ENCODE results near the gene LRP2. TPM values are rescaled to one million over a fixed set of nuclear protein-coding genes. Genes with fewer than 3 reads are reported as not detected.

LRP2 gene
- total and polyA plus RNA-seq, 10 of the 15 experiments (the other 5 are each of a cell fraction or from before 2014, with no cell fraction given) = 0.01 to 0.19 (median 0.06) TPM; not detected in 5

- no peaks in the 10 kb centered on the region for H3K79me2 ChIP-seq (ENCODE audit: control insufficient read depth, insufficient read depth, low read length)
- H2AFZ ChIP-seq (ENCODE audit: control insufficient read depth, low read depth, low read length) = no peak overlapping the region
- WGBS (ENCODE audit: insufficient coverage, insufficient replicate concordance, low lambda C conversion rate, missing lambda C conversion rate) = 47% methylated on average over 6 of the region's 6 CpGs
- POLR2A ChIA-PET = no interaction called here
- intact Hi-C loops (cut with micrococcal nuclease; ENCODE audit: unreplicated experiment) = no loop called here
- no peak overlapping the region for H3K9ac ChIP-seq (ENCODE audit: control insufficient read depth, insufficient read depth, low read length)
- H3K9me3 ChIP-seq (replicated peaks; ENCODE audit: control insufficient read depth, insufficient read depth, low read length) = no peaks in the 10 kb centered on the region
- H3K36me3 ChIP-seq (ENCODE audit: control insufficient read depth in 2 of 2, insufficient read depth in 2 of 2, low read length in 1 of 2) = no peaks in the 10 kb centered on the region
- H3K4me1 ChIP-seq (ENCODE audit: control insufficient read depth, insufficient read depth, low read length) = no peaks in the 10 kb centered on the region
- BruUV-seq (replicated peaks) = no TSS peak
- TF ChIP-seq JUND (IDR thresholded peaks at IDR 0.05; ENCODE audit: low read depth, low read length) (no peak), POLR2AphosphoS2 (IDR thresholded peaks at IDR 0.05; ENCODE audit: low read depth, low read length) (no peak), ATF2 (IDR thresholded peaks at IDR 0.05; ENCODE audit: low read length) (no peak), MTA2 (IDR thresholded peaks at IDR 0.05; ENCODE audit: low read depth) (no peak), EED (IDR thresholded peaks at IDR 0.05; ENCODE audit: low read depth) (no peak), CHD1 (IDR thresholded peaks at IDR 0.05; ENCODE audit: low read depth, low read length) (no peak), SIN3A (IDR thresholded peaks at IDR 0.05; ENCODE audit: low read depth, low read length) (no peak), ZSCAN29 (IDR thresholded peaks at IDR 0.05) (no peak), CREM (IDR thresholded peaks at IDR 0.05; ENCODE audit: low read depth) (no peak), BCL3 (IDR thresholded peaks at IDR 0.05; ENCODE audit: borderline replicate concordance, insufficient read depth, low read depth, low read length, poor library complexity, severe bottlenecking) (no peak), ATF7 (IDR thresholded peaks at IDR 0.05; ENCODE audit: low read depth) (no peak), TARDBP (IDR thresholded peaks at IDR 0.05; ENCODE audit: borderline replicate concordance) (no peak), NBN (IDR thresholded peaks at IDR 0.05) (no peak), IRF5 (IDR thresholded peaks at IDR 0.05; ENCODE audit: borderline replicate concordance) (no peak)
- in situ Hi-C loops (cut with MboI) = loop anchor here (25.0 kb wide), 1 partner anchor 799 kb away; no protein-coding TSS in a partner anchor
- CTCF ChIA-PET = interaction anchor here (0.6 to 5.8 kb wide), 2 partner anchors 18 to 1372 kb away, joined by 3 to 84 read pairs; no protein-coding TSS in a partner anchor
- SMC1A ChIA-PET (ENCODE audit: uncharacterized antibody, unreplicated experiment) = no interaction called here
- ATAC-seq (no peak), DNase-seq (ENCODE audit: low read depth, low spot score) (no peak), FAIRE-seq (no peak)
- no peaks in the 10 kb centered on the region; a peak in 1 of 4 replicates for H3K27me3 ChIP-seq (replicated peaks in 1 of 2; ENCODE audit: control insufficient read depth in 2 of 2, insufficient read depth in 2 of 2, low read length in 1 of 2)
- RAD21 ChIA-PET (ENCODE audit: unreplicated experiment) = no interaction called here
- H3K4me2 ChIP-seq (ENCODE audit: control insufficient read depth, insufficient read depth) = no peak overlapping the region
- H4K20me1 ChIP-seq (ENCODE audit: control insufficient read depth, insufficient read depth) = no peaks in the 10 kb centered on the region
- no peak overlapping the region for H3K27ac ChIP-seq (ENCODE audit: control insufficient read depth, insufficient read depth)
- no peak overlapping the region for H3K4me3 ChIP-seq
Observed at GRCh38 chr2:169112841-169113240, 249.5 kb downstream of the LRP2 start.

Measured in GM12878 (cell line).